NCI-H1930 (cell line): ENCODE measurements around the gene TP53TG3E.
"Not testable (repeated sequence)": the region's sequence is repeated elsewhere in the genome, so short reads cannot be mapped to it uniquely, and the experiment has no call there.

Source experiments
- DNase-seq, 2 experiments: peaks; one replicate each; lab custom pipeline; 2025; lab: John Stamatoyannopoulos, UW

The TP53TG3E gene, protein sequence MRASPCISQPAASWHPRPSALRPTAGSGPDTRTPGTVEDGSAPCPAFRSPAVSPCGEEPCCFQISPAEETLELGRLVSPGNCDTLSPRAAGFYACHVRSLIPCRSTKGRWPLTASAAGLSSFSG

DNA sequence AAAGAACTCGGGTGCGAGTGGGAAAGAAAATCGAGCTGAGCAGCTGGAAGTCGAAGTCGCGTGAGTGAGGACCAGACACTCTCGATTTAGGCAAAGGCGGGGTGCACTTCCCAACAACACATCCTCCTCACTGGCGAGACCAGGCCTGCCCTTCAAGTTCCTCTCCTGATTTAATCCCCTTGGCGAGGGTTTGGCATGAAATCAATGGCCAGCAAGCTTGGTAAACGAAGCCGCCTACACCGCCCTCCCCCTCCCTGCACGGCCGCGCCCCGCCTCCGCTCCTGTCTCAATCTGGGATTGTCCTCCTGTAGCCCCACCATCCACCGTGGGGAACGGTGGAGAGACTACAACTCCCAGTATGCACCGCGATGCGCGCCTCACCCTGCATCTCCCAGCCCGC, at the start of gene TP53TG3E:
Gene TP53TG3E, plus strand, starts transcription at position 301 of the 400 bp plus-strand sequence. Its CDS starts 68 bp downstream, at position 369.
- not testable (repeated sequence) for DNase-seq

DNA sequence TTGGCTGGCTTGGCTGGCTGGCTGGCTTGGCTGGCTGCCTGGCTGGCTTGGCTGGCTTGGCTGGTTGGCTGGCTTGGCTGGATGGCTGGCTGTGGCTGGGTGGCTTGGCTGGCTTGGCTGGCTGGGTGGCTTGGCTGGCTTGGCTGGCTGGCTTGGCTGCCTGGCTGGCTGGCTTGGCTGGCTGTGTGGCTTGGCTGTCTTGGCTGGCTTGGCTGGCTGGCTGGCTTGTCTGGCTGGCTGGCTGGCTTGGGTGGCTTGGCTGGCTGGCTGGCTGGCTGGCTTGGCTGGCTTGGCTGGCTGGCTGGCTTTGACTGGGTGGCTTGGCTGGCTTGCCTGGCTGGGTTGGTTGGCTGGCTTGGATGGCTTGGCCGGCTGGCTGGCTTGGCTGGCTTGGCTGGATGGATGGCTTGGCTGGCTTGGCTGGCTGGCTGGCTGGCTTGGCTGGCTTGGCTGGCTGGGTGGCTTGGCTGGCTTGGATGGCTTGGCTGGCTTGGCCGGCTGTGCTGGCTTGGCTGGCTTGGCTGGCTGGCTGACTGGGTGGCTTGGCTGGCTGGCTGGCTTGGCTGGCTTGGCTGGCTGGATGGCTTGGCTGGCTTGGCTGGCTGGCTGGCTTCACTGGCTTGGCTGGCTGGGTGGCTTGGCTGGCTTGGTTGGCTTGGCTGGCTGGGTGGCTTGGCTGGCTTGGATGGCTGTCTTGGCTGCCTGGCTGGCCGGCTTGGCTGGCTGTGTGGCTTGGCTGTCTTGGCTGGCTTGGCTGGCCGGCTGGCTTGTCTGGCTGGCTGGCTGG, 32.3 kb downstream of the TP53TG3E start:
- not testable (repeated sequence) for DNase-seq

DNA sequence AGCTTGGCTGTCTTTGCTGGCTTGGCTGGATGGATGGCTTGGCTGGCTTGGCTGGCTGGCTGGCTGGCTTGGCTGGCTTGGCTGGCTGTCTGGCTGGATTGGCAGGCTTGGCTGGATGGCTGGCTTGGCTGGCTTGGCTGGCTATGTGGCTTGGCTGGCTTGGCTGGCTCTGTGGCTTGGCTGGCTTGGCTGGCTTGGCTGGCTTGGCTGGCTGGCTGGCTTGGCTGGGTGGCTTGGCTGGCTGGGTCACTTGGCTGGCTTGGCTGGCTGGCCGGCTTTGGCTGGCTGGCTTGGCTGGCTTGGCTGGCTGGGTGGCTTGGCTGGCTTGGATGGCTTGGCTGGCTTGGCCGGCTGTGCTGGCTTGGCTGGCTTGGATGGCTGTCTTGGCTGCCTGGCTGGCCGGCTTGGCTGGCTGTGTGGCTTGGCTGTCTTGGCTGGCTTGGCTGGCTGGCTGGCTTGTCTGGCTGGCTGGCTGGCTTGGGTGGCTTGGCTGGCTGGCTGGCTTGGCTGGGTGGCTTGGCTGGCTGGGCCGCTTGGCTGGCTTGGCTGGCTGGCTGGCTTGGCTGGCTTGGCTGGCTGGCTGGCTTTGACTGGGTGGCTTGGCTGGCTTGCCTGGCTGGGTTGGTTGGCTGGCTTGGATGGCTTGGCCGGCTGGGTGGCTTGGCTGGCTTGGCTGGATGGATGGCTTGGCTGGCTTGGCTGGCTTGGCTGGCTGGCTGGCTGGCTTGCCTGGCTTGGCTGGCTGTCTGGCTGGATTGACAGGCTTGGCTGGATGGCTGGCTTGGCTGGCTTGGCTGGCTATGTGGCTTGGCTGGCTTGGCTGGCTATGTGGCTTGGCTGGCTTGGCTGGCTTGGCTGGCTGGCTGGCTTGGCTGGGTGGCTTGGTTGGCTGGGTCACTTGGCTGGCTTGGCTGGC, 33.8 kb downstream of the TP53TG3E start:
- DNase-seq: not testable (repeated sequence)

DNA sequence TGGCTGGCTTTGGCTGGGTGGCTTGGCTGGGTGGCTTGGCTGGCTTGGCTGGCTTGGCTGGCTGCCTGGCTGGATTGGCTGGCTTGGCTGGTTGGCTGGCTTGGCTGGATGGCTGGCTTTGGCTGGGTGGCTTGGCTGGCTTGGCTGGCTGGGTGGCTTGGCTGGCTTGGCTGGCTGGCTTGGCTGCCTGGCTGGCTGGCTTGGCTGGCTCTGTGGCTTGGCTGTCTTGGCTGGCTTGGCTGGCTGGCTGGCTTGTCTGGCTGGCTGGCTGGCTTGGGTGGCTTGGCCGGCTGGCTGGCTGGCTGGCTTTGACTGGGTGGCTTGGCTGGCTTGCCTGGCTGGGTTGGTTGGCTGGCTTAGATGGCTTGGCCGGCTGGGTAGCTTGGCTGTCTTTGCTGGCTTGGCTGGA, 34.4 kb downstream of the TP53TG3E start:
- not testable (repeated sequence) for DNase-seq

DNA sequence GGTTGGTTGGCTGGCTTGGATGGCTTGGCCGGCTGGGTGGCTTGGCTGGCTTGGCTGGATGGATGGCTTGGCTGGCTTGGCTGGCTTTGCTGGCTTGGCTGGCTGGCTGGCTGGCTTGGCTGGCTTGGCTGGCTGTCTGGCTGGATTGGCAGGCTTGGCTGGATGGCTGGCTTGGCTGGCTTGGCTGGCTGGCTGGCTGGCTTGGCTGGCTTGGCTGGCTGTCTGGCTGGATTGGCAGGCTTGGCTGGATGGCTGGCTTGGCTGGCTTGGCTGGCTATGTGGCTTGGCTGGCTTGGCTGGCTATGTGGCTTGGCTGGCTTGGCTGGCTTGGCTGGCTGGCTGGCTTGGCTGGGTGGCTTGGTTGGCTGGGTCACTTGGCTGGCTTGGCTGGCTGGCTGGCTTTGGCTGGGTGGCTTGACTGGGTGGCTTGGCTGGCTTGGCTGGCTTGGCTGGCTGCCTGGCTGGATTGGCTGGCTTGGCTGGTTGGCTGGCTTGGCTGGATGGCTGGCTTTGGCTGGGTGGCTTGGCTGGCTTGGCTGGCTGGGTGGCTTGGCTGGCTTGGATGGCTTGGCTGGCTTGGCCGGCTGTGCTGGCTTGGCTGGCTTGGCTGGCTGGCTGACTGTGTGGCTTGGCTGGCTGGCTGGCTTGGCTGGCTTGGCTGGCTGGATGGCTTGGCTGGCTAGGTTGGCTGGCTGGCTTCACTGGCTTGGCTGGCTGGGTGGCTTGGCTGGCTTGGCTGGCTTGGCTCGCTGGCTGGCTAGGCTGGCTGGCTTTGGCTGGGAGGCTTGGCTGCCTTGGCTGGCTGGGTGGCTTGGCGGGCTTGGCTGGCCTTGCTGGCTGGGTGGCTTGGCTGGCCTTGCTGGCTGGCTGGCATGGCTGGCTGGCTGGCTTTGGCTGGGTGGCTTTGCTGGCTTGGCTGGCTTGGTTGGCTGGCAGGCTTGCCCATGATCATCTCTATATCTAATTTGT, 35.3 kb downstream of the TP53TG3E start:
- not testable (repeated sequence) for DNase-seq
